Measurements from ENCODE around the gene ARL1.
"Not testable (repeated sequence)": the region's sequence is repeated elsewhere in the genome, so short reads cannot be mapped to it uniquely, and the experiment has no call there.

ARL1 gene

GRCh38 chr12:101407436-101408345, at the start of gene ARL1:
TSS of gene ARL1 (minus strand) at chr12:101407772. CDS start at chr12:101407645, 127 bp downstream.
- peak; percentile 74 for DNase-seq (ENCODE audit: low read depth)

- peak; percentile 3 for DNase-seq (ENCODE audit: low read depth)
These were observed 48.1 kb upstream of the ARL1 start for GRCh38 chr12:101455685-101456084.

- DNase-seq (ENCODE audit: low read depth) = no peak
These were observed 34.1 kb upstream of the ARL1 start for GRCh38 chr12:101441461-101442224.

- no peak for DNase-seq (ENCODE audit: low read depth)
These were observed 31.7 kb upstream of the ARL1 start for GRCh38 chr12:101439236-101439635.

GRCh38 chr12:101436136-101436535, 28.6 kb upstream of the ARL1 start:
- no peak for DNase-seq (ENCODE audit: low read depth)

- DNase-seq (ENCODE audit: low read depth) = no peak
These were observed 22.9 kb upstream of the ARL1 start for GRCh38 chr12:101430456-101430855.

GRCh38 chr12:101424620-101425019, 17.0 kb upstream of the ARL1 start:
- DNase-seq (ENCODE audit: low read depth) = no peak

- not testable (repeated sequence) for DNase-seq (ENCODE audit: low read depth)
These were observed 14.5 kb upstream of the ARL1 start for GRCh38 chr12:101422066-101422465.

GRCh38 chr12:101415228-101415627, 7.7 kb upstream of the ARL1 start:
- no peak for DNase-seq (ENCODE audit: low read depth)

GRCh38 chr12:101414533-101415119, 7.1 kb upstream of the ARL1 start:
- DNase-seq (ENCODE audit: low read depth) = no peak

- not testable (repeated sequence) for DNase-seq (ENCODE audit: low read depth)
These were observed 2.6 kb upstream of the ARL1 start for GRCh38 chr12:101410169-101410568.

GRCh38 chr12:101407049-101407435, 530 bp downstream of the ARL1 start:
- DNase-seq (ENCODE audit: low read depth) = no peak

GRCh38 chr12:101391181-101391580, 16.4 kb downstream of the ARL1 start:
- not testable (repeated sequence) for DNase-seq (ENCODE audit: low read depth)

- DNase-seq (ENCODE audit: low read depth) = no peak
These were observed 28.4 kb downstream of the ARL1 start for GRCh38 chr12:101379149-101379548.

GRCh38 chr12:101375573-101375972, 32.0 kb downstream of the ARL1 start:
- no peak for DNase-seq (ENCODE audit: low read depth)

- no peak for DNase-seq (ENCODE audit: low read depth)
These were observed 35.1 kb downstream of the ARL1 start for GRCh38 chr12:101372431-101372830.

GRCh38 chr12:101368016-101368415, 39.6 kb downstream of the ARL1 start:
- no peak for DNase-seq (ENCODE audit: low read depth)

- DNase-seq (ENCODE audit: low read depth) = no peak
These were observed 46.1 kb downstream of the ARL1 start for GRCh38 chr12:101361455-101361854.

- no peak for DNase-seq (ENCODE audit: low read depth)
These were observed 50.8 kb downstream of the ARL1 start for GRCh38 chr12:101356794-101357193.

- no peak for DNase-seq (ENCODE audit: low read depth)
These were observed 55.9 kb downstream of the ARL1 start for GRCh38 chr12:101351682-101352081.

GRCh38 chr12:101343893-101344292, 63.7 kb downstream of the ARL1 start:
- DNase-seq (ENCODE audit: low read depth) = no peak

Data from stimulated activated CD8-positive, alpha-beta memory T cell treated with anti-CD3 and anti-CD28 coated beads, Interleukin-12 subunit alpha, Interleukin-12 subunit beta, amount 100 ng/mL, for 4 hours (primary cell).